Suprapubic skin (tissue), 2 donors: ENCODE measurements around the gene ASPRV1.

Experiments
- EP300 ChIP-seq: sonication (generic); formaldehyde crosslinking; IDR thresholded peaks from one replicate; pipeline ENCODE4 v1.6.1; 2017; ENCODE audit warnings: antibody characterized with exemption
- POLR2A ChIP-seq, 2 donors: fragments of 450-650 bp; IDR thresholded peaks; one replicate each; pipeline ENCODE4 v1.6.1; 2017; ENCODE audit warnings: antibody characterized with exemption in 2 of 2, mild to moderate bottlenecking in 2 of 2, moderate library complexity in 2 of 2

- TF ChIP-seq EP300 (no peak), POLR2A (IDR thresholded peaks at IDR 0.05) (no peak)
Observed at GRCh38 chr2:69943843-69944525, 17.4 kb downstream of the ASPRV1 start.
